ENCODE measurements around the gene BCL2L12.

- TF ChIP-seq, protein P1, sequence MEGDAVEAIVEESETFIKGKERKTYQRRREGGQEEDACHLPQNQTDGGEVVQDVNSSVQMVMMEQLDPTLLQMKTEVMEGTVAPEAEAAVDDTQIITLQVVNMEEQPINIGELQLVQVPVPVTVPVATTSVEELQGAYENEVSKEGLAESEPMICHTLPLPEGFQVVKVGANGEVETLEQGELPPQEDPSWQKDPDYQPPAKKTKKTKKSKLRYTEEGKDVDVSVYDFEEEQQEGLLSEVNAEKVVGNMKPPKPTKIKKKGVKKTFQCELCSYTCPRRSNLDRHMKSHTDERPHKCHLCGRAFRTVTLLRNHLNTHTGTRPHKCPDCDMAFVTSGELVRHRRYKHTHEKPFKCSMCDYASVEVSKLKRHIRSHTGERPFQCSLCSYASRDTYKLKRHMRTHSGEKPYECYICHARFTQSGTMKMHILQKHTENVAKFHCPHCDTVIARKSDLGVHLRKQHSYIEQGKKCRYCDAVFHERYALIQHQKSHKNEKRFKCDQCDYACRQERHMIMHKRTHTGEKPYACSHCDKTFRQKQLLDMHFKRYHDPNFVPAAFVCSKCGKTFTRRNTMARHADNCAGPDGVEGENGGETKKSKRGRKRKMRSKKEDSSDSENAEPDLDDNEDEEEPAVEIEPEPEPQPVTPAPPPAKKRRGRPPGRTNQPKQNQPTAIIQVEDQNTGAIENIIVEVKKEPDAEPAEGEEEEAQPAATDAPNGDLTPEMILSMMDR (IDR thresholded peaks at IDR 0.05), result no peak
- TF ChIP-seq EZH2 (IDR thresholded peaks at IDR 0.05; ENCODE audit: borderline replicate concordance, insufficient read depth, low read depth, low read length, poor library complexity, severe bottlenecking), result no peak
Observed at GRCh38 chr19:49687150-49687549, 21.4 kb downstream of the BCL2L12 start.

Data from B cell (primary cell).